KMS-11 (cell line): ENCODE data around the gene HDAC4.

Experiments
- H2AFZ ChIP-seq: fragments of 200-600 bp; sonication (generic); 2 replicates; pipeline ENCODE4 v1.6.1; 2016; ENCODE audit warnings: antibody characterized with exemption, mixed run types, low read depth
- H3K27ac ChIP-seq: fragments of 200-600 bp; sonication (generic); 2 replicates; pipeline ENCODE4 v1.6.1; 2016; ENCODE audit warnings: mild to moderate bottlenecking, mixed run types
- H3K27me3 ChIP-seq: fragments of 200-600 bp; sonication (generic); 2 replicates; pipeline ENCODE4 v1.6.1; 2017; ENCODE audit warnings: mild to moderate bottlenecking, low read depth, mixed run types, moderate library complexity; ENCODE audit not compliant: insufficient read depth
- H3K36me3 ChIP-seq: fragments of 200-600 bp; sonication (generic); 2 replicates; pipeline ENCODE4 v1.6.1; 2017; ENCODE audit warnings: mild to moderate bottlenecking, mixed run types; ENCODE audit not compliant: insufficient read depth
- H3K4me1 ChIP-seq: fragments of 200-600 bp; sonication (generic); 2 replicates; pipeline ENCODE4 v1.6.1; 2016; ENCODE audit warnings: mild to moderate bottlenecking, low read depth, mixed run types; ENCODE audit not compliant: poor library complexity, severe bottlenecking
- H3K4me2 ChIP-seq: fragments of 200-600 bp; sonication (generic); 2 replicates; pipeline ENCODE4 v1.7.0; 2016; ENCODE audit warnings: mild to moderate bottlenecking, mixed run types
- H3K4me3 ChIP-seq: fragments of 200-600 bp; sonication (generic); IDR thresholded peaks from 2 replicates; pipeline ENCODE4 v1.6.1; 2017; ENCODE audit warnings: low read depth, low read length, mixed read lengths; ENCODE audit not compliant: insufficient read depth
- H3K79me2 ChIP-seq: fragments of 200-600 bp; sonication (generic); 2 replicates; pipeline ENCODE4 v1.6.1; 2016; ENCODE audit warnings: low read depth, mixed run types; ENCODE audit not compliant: insufficient read depth
- H3K9ac ChIP-seq: fragments of 200-600 bp; sonication (generic); 2 replicates; pipeline ENCODE4 v1.6.1; 2016; ENCODE audit warnings: mild to moderate bottlenecking, mixed run types
- H4K20me1 ChIP-seq: fragments of 200-600 bp; sonication (generic); 2 replicates; pipeline ENCODE4 v1.6.1; 2016; ENCODE audit warnings: mild to moderate bottlenecking, mixed run types; ENCODE audit not compliant: insufficient read depth
- TF ChIP-seq, protein P1 (sequence below): fragments of 200-600 bp; sonication (generic); conservative IDR thresholded peaks from 2 replicates; pipeline ENCODE4 v1.6.1; 2017; ENCODE audit warnings: low read depth, mild to moderate bottlenecking, antibody characterized with exemption, low read length, moderate library complexity, mixed read lengths

HDAC4 gene

DNA sequence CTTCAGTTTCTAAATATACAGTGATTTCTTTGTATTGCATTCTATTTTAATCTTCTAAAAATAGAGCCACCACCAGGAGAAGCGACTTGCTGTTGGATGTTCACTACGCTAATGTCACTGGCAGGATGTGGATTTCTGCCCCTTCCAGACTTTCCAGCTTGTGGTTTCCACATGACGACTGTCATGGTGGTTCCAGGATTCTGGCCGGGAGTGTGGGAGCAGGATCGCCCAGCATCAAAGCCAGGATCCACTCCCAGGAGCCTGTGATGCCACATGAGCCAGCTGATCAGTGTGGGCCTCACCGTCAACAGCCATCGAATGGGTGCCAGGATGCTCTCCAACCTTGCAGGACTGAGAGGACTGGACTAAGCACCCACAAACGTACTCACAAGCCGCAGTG lies 148.8 kb downstream of the HDAC4 start:
- H2AFZ ChIP-seq = no peak overlapping the region
- peaks cover 1% of the 10 kb centered on the region for H3K4me1 ChIP-seq
- no peak overlapping the region for H3K4me3 ChIP-seq
- H4K20me1 ChIP-seq = no peaks in the 10 kb centered on the region
- no peaks in the 10 kb centered on the region for H3K36me3 ChIP-seq
- no peak overlapping the region for H3K4me2 ChIP-seq
- no peak overlapping the region for H3K9ac ChIP-seq
- H3K27me3 ChIP-seq = no peaks in the 10 kb centered on the region
- peaks cover 21% of the 10 kb centered on the region; the same call in 1 of the 2 replicates for H3K79me2 ChIP-seq
- H3K27ac ChIP-seq = no peak overlapping the region
- TF ChIP-seq, protein P1, sequence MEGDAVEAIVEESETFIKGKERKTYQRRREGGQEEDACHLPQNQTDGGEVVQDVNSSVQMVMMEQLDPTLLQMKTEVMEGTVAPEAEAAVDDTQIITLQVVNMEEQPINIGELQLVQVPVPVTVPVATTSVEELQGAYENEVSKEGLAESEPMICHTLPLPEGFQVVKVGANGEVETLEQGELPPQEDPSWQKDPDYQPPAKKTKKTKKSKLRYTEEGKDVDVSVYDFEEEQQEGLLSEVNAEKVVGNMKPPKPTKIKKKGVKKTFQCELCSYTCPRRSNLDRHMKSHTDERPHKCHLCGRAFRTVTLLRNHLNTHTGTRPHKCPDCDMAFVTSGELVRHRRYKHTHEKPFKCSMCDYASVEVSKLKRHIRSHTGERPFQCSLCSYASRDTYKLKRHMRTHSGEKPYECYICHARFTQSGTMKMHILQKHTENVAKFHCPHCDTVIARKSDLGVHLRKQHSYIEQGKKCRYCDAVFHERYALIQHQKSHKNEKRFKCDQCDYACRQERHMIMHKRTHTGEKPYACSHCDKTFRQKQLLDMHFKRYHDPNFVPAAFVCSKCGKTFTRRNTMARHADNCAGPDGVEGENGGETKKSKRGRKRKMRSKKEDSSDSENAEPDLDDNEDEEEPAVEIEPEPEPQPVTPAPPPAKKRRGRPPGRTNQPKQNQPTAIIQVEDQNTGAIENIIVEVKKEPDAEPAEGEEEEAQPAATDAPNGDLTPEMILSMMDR = no peak

DNA sequence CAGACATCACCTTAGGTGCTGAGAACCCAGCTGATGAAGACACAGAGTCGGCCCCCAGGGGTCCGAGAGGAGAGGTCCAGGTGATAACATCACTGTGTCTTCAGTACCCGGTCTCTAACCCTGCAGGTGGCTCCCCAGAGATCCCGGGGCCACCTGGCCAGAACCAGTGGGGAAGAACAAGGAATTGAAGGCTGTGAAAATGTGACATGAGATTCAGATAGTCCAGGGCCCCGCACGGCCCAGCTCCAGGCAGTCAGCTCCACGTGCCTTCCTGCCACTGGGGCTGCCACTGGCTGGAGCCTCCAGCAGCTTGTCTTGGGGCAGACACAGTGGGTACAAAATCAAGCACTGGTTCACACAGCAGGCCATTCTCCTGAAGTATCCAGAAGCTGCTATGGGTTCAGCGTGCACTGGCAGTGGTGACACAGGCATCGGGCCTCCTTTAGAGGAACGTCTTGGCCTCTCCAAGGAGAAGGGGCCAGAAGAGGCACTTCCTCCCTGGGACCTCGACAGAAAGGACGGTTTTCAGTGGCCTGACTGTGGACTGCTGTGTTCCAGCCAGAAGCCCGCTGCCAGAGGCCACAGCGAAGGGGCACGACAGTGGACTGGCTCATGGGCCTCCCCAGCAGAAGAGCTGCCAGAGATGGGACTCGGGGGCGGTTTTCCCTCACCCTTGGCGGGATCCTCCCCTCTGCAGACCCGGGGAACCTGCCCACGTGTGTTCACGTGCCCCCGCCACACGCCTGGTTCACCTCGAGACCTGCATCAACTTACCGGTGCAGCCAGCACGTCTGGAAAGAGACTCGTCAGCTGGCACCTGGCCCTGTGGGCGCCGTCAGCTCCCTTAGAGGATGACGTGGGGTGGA lies 150.4 kb downstream of the HDAC4 start:
- H3K79me2 ChIP-seq = peaks cover 21% of the 10 kb centered on the region; the same call in 1 of the 2 replicates
- H3K36me3 ChIP-seq = no peaks in the 10 kb centered on the region
- H3K4me1 ChIP-seq = no peaks in the 10 kb centered on the region
- no peak overlapping the region for H3K4me2 ChIP-seq
- no peak overlapping the region for H3K27ac ChIP-seq
- TF ChIP-seq, protein P1 = no peak
- H3K27me3 ChIP-seq = no peaks in the 10 kb centered on the region
- H3K4me3 ChIP-seq = no peak overlapping the region
- no peaks in the 10 kb centered on the region for H4K20me1 ChIP-seq
- no peak overlapping the region for H3K9ac ChIP-seq
- H2AFZ ChIP-seq = no peak overlapping the region

DNA sequence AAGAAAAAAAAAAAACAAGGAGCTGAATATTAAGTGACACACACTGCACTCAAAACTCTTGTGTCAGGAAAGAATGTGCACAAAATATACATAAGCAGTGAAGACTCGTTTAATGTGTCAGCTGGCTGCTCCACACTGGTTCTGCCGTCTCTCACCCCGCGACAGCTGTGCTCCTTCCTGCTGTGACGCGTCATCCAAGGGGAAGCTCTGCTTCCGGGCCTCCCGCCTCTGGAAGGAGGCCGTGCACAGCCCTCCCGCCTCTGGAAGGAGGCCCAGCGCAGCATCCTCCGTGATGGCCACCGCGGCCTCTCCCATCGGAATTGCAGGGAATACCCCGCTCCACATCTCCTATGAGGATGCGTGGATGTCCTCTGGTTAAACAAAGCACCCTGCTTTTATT lies 151.0 kb downstream of the HDAC4 start:
- no peak overlapping the region for H3K4me2 ChIP-seq
- no peak overlapping the region for H3K4me3 ChIP-seq
- H4K20me1 ChIP-seq = no peaks in the 10 kb centered on the region
- no peak overlapping the region for H3K27ac ChIP-seq
- no peaks in the 10 kb centered on the region for H3K36me3 ChIP-seq
- no peak overlapping the region for H3K9ac ChIP-seq
- H3K79me2 ChIP-seq = peaks cover 21% of the 10 kb centered on the region; the same call in 1 of the 2 replicates
- H2AFZ ChIP-seq = no peak overlapping the region
- TF ChIP-seq, protein P1 = no peak
- no peaks in the 10 kb centered on the region for H3K4me1 ChIP-seq
- H3K27me3 ChIP-seq = no peaks in the 10 kb centered on the region

DNA sequence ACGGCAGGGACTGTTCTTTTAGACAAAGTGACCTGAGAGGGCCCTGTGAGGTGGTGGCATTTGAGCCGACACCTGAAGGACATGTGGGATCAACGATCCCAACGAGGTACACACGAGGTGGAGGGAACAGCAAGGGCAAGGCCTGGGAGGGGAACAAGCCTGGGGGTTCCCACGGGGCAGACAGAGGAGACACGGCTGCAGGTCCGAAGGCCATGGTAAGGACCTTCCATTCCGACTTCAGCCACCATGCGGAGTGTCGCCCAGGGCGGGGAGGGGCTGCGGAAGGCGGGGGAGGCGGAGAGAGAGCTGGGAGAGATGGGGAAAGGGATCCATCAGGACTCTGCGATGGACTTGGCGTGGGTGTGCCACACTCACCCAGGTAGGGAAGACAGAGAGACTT lies 151.8 kb downstream of the HDAC4 start:
- no peak overlapping the region for H3K27ac ChIP-seq
- H4K20me1 ChIP-seq = no peaks in the 10 kb centered on the region
- no peaks in the 10 kb centered on the region for H3K4me1 ChIP-seq
- no peak overlapping the region for H3K4me2 ChIP-seq
- H3K36me3 ChIP-seq = no peaks in the 10 kb centered on the region
- H3K79me2 ChIP-seq = peaks cover 19% of the 10 kb centered on the region; the same call in 1 of the 2 replicates
- H3K9ac ChIP-seq = no peak overlapping the region
- TF ChIP-seq, protein P1 = no peak
- no peaks in the 10 kb centered on the region for H3K27me3 ChIP-seq
- no peak overlapping the region for H2AFZ ChIP-seq
- H3K4me3 ChIP-seq = no peak overlapping the region
